NB4 (cell line): ENCODE data around the gene NECAB2.

Experiments used
- CTCF ChIP-seq: IDR thresholded peaks from one replicate; pipeline ENCODE4 v1.5.1; 2012; ENCODE audit warnings: low read depth, low read length
- MAX ChIP-seq: IDR thresholded peaks from 2 replicates; pipeline ENCODE4 v1.6.1; 2011; ENCODE audit warnings: low read depth, low read length
- POLR2A ChIP-seq: IDR thresholded peaks from 2 replicates; pipeline ENCODE4 v1.6.1; 2011; ENCODE audit warnings: mild to moderate bottlenecking; ENCODE audit not compliant: insufficient read length; ENCODE audit errors: extremely low read depth

- TF ChIP-seq POLR2A (no peak), CTCF (no peak), MAX (no peak)
These were observed 30.0 kb downstream of the NECAB2 start for GRCh38 chr16:83998091-83998490.
